ENCODE data around the gene SLC32A1. TPM values are rescaled to one million over a fixed set of nuclear protein-coding genes. Genes with fewer than 3 reads are reported as not detected.
A peak's percentile ranks its signal among the peaks of the same experiment; 100 is the strongest.

SLC32A1 gene
- total RNA-seq, 2 experiments from 2014 or later: not detected

DNA sequence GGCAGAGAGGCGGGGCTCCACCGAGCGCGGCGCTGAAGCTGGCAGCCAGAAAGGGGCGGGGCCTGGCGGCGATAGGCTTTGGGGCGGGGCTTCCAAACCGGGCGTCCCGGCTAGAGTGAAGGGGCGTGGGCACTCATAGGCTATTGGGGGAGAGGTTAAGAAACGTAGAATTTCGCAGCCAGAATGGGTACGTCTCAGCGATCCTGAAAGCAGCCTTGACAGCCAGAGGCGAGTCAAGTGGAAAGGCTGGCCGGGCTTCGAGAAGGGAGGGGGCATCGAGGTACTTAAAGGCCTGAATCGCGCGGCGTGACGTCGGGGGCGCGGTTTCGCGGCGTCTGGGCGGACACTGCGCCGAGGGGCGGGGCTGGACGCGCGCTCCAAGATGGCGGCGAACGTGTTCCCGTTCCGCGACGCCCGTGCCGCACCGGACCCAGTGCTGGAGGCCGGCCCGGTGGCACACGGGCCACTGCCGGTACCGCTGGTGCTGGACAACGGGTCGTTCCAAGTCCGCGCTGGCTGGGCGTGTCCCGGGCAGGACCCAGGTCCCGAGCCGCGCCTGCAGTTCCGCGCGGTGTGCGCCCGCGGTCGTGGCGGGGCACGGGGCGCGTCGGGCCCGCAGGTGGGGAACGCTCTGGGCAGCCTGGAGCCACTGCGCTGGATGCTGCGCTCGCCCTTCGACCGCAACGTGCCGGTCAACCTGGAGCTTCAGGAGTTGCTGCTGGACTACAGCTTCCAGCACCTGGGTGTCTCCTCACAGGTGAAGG lies 24.0 kb downstream of the SLC32A1 start, which contains the start of gene ACTR5:
Gene ACTR5 (plus strand): TSS at position 364 of the 764 bp plus-strand sequence. CDS start 19 bp downstream, at position 383.
- CTCF ChIA-PET: interaction anchor here (0.9 to 8.4 kb wide), 9 partner anchors 13 to 179 kb away, joined by 3 to 110 read pairs (median 7); partner anchors contain the start of genes PPP1R16B and SLC32A1
- DNase-seq (peak; percentile 95), ATAC-seq (peak; percentile 95)
- Mint-ChIP-seq H3K4me1 (ENCODE audit: low read depth) (peaks cover 22% of the 10 kb centered on the region), H3K4me3 (peak within 1 kb of the TSS; percentile 96), H3K36me3 (ENCODE audit: low read depth) (peaks cover 2% of the 10 kb centered on the region), H3K27ac (peak within 1 kb of the TSS; percentile 97), H3K9me3 (no peaks in the 10 kb centered on the region), H3K27me3 (peaks cover 4% of the 10 kb centered on the region)
- intact Hi-C loops (cut with micrococcal nuclease): loop anchor here (5.0 kb wide), 1 partner anchor 59 kb away; the partner anchor contains the start of gene PPP1R16B
- TF ChIP-seq, protein P1, sequence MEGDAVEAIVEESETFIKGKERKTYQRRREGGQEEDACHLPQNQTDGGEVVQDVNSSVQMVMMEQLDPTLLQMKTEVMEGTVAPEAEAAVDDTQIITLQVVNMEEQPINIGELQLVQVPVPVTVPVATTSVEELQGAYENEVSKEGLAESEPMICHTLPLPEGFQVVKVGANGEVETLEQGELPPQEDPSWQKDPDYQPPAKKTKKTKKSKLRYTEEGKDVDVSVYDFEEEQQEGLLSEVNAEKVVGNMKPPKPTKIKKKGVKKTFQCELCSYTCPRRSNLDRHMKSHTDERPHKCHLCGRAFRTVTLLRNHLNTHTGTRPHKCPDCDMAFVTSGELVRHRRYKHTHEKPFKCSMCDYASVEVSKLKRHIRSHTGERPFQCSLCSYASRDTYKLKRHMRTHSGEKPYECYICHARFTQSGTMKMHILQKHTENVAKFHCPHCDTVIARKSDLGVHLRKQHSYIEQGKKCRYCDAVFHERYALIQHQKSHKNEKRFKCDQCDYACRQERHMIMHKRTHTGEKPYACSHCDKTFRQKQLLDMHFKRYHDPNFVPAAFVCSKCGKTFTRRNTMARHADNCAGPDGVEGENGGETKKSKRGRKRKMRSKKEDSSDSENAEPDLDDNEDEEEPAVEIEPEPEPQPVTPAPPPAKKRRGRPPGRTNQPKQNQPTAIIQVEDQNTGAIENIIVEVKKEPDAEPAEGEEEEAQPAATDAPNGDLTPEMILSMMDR (IDR thresholded peaks at IDR 0.05): no peak
- POLR2A ChIA-PET: interaction anchor here (0.5 to 1.2 kb wide), 7 partner anchors 11 to 178 kb away, joined by 3 to 4 read pairs (median 3); partner anchors contain the start of gene FAM83D

DNA sequence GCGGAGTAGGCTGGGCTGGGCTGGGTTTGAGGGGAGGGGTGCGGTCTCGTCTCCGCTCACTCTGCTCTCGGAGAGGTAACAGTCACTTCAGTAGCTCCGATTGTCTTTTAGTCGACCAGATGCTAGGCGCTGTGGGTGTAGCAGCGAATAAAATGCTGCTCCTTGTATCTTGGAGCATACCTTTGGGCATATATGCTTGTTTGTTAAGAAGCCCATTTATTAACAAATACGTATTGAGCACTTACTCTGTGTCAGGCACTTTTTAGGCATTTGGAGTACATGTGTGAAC lies 24.5 kb downstream of the SLC32A1 start:
- H3K27me3 Mint-ChIP-seq: peaks cover under 1% of the 10 kb centered on the region

DNA sequence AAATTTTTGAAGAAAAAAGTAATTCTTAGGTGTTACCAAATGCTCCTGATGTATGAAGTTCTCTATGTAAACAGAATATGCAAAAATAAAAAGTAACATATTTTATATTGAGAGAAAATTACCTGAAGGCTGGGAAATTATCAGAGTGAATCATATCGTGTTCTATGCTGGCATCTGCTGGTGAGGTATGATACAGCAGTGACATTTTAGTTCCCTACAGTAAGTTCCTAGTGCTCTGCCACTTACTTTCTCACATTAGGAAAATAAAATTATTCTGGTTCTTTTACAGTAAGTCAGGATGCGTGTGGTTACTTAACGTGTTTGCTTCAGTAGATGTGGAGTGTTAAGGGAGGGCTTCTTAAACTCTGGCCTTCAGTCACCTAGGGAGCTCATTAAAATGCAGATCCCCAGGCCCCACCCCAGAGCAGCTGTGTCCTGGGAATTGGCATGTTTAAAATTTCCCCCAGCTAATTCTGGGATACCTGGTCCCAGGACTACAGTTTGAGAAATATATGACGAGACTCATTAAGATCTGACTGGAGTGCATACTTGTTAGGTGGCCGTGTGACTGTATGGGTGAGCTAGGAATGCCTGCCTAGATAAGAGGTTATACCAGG lies 27.2 kb downstream of the SLC32A1 start:
- POLR2A ChIA-PET: no interaction called here
- intact Hi-C loops (cut with micrococcal nuclease): loop anchor here (1.0 kb wide), 1 partner anchor 105 kb away; no protein-coding TSS in a partner anchor
- H3K4me3 Mint-ChIP-seq: no peak overlapping the region
- CTCF ChIA-PET: interaction anchor here (0.6 to 8.4 kb wide), 28 partner anchors 10 to 323 kb away, joined by 3 to 110 read pairs (median 4); partner anchors contain the start of genes DHX35, FAM83D and SLC32A1
- H3K9me3 Mint-ChIP-seq: no peaks in the 10 kb centered on the region
- peaks cover 22% of the 10 kb centered on the region for H3K4me1 Mint-ChIP-seq (ENCODE audit: low read depth)
- peaks cover 17% of the 10 kb centered on the region for H3K36me3 Mint-ChIP-seq (ENCODE audit: low read depth)
- DNase-seq: peak; percentile 57
- TF ChIP-seq, protein P1 (IDR thresholded peaks at IDR 0.05): peak; percentile 76
- no peak for ATAC-seq
- no peaks in the 10 kb centered on the region for H3K27me3 Mint-ChIP-seq
- H3K27ac Mint-ChIP-seq: no peak overlapping the region

More for the DNA sequence above, 24.5 kb downstream of the SLC32A1 start:
- TF ChIP-seq, protein P1 (IDR thresholded peaks at IDR 0.05): no peak
- H3K4me3 Mint-ChIP-seq: peak overlapping the region; percentile 96
- DNase-seq (peak; percentile 68), ATAC-seq (peak; percentile 40)
- H3K27ac Mint-ChIP-seq: peak overlapping the region; percentile 75
- intact Hi-C loops (cut with micrococcal nuclease): loop anchor here (5.0 kb wide), 1 partner anchor 58 kb away; the partner anchor contains the start of gene PPP1R16B
- POLR2A ChIA-PET: interaction anchor here (0.8 to 1.2 kb wide), 4 partner anchors 11 to 178 kb away, joined by 3 to 4 read pairs (median 4); partner anchors contain the start of gene FAM83D
- CTCF ChIA-PET: interaction anchor here (0.9 to 8.4 kb wide), 8 partner anchors 13 to 144 kb away, joined by 3 to 110 read pairs (median 9); partner anchors contain the start of genes PPP1R16B and SLC32A1
- peaks cover 2% of the 10 kb centered on the region for H3K36me3 Mint-ChIP-seq (ENCODE audit: low read depth)
- H3K9me3 Mint-ChIP-seq: no peaks in the 10 kb centered on the region
- peaks cover 22% of the 10 kb centered on the region for H3K4me1 Mint-ChIP-seq (ENCODE audit: low read depth)

DNA sequence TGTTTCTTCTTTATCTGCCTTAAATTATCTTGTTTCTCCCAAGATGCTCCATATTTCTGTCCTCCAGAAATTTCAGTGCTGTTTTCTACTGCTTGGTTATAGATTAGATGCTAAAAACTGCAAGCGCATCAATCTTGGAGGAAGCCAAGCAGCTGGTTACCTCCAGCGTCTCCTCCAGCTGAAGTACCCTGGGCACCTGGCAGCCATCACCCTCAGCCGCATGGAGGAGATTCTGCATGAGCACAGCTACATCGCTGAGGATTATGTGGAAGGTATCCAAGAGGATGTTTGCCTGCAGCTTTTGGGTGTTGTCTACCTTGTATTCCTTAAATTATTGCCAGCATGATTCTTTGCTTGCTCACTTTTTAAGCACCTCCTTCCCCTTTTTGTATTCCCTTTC lies 27.7 kb downstream of the SLC32A1 start:
- DNase-seq (no peak), ATAC-seq (no peak)
- no peaks in the 10 kb centered on the region for H3K9me3 Mint-ChIP-seq
- intact Hi-C loops (cut with micrococcal nuclease): no loop called here
- H3K36me3 Mint-ChIP-seq (ENCODE audit: low read depth): peaks cover 17% of the 10 kb centered on the region
- POLR2A ChIA-PET: interaction anchor here (0.9 kb wide), 1 partner anchor 141 kb away, joined by 3 read pairs; no protein-coding TSS in a partner anchor
- H3K27me3 Mint-ChIP-seq: no peaks in the 10 kb centered on the region
- H3K4me1 Mint-ChIP-seq (ENCODE audit: low read depth): peaks cover 22% of the 10 kb centered on the region
- no peak overlapping the region for H3K27ac Mint-ChIP-seq
- TF ChIP-seq, protein P1 (IDR thresholded peaks at IDR 0.05): no peak
- no peak overlapping the region for H3K4me3 Mint-ChIP-seq
- CTCF ChIA-PET: interaction anchor here (0.6 to 8.4 kb wide), 29 partner anchors 9 to 323 kb away, joined by 3 to 110 read pairs (median 4); partner anchors contain the start of genes DHX35, FAM83D and SLC32A1

Data from activated CD8-positive, alpha-beta T cell treated with anti-CD3 and anti-CD28 coated beads for 36 hours (primary cell).